Measurements from ENCODE around the gene PEX13. TPM values are rescaled to one million over a fixed set of nuclear protein-coding genes. Genes with fewer than 3 reads are reported as not detected.
A peak's percentile ranks its signal among the peaks of the same experiment; 100 is the strongest.
"Not testable (repeated sequence)": the region's sequence is repeated elsewhere in the genome, so short reads cannot be mapped to it uniquely, and the experiment has no call there.

The PEX13 gene
- total RNA-seq, 1 donor from 2014 or later: 22.3 TPM

DNA sequence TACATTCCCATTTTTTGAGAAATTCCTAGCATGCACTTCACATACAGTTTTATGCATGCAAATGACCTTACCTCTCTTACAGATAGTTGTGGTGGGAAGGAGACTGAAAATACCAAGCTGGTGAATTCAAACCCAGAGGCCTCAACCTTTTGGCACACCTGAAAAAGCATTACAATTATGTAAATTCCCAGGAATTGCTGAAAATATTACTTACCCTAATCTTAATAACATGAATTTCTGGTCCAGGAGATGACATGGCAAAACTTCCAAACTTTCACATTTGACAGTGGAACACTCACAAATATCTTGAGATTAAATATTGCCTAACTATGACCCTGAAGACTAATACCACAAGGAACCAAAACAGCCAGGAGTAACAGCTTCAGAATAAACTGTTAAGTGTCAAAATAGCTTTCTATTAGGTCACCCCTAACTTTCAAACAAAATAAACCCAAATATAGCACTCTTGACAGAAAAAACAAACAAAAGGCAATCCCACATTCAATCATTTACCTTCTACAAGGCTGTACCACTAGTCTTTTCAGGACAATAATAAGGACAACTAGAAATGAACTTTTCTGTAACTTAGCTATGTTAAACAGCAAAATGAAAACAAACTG lies 10.9 kb upstream of the PEX13 start:
- DNase-seq (ENCODE audit: low spot score): no peak
- ATAC-seq: no peak

GRCh38 chr2:61009355-61009754 lies 8.2 kb upstream of the PEX13 start:
- no peak for ATAC-seq
- DNase-seq (ENCODE audit: low spot score): no peak

DNA sequence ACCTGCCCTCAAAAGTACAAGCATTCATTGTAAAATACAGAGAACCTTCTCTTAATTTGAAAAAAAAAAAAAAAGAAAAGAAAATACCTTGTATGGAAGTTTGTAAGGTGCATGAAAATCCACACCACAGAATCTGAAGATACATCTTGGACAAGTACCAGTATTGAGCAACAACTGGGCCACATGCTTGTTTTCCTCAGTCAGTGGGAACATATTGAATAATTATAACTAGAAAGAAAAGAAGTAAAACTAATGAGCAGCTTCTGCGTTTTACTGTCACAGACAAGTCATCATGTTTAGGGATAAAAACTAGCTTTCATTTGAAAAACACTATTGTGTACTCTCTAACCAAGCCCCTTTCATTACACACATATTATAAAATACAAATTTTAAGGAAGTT lies 5.8 kb upstream of the PEX13 start:
- peak; percentile 61 for ATAC-seq
- DNase-seq (ENCODE audit: low spot score): no peak

GRCh38 chr2:61012303-61012702 lies 5.2 kb upstream of the PEX13 start:
- not testable (repeated sequence) for ATAC-seq; DNase-seq (ENCODE audit: low spot score)

- no peak for DNase-seq (ENCODE audit: low spot score)
- ATAC-seq: no peak
Measured at GRCh38 chr2:61013382-61013781, 4.1 kb upstream of the PEX13 start.

GRCh38 chr2:61014763-61015162 lies 2.8 kb upstream of the PEX13 start:
- no peak for ATAC-seq
- no peak for DNase-seq (ENCODE audit: low spot score)

GRCh38 chr2:61015976-61016375 lies 1.5 kb upstream of the PEX13 start:
- ATAC-seq (no peak), DNase-seq (ENCODE audit: low spot score) (no peak)

GRCh38 chr2:61016392-61017002 lies 1.0 kb upstream of the PEX13 start:
- no peak for ATAC-seq

GRCh38 chr2:61017003-61017555 lies 441 bp upstream of the PEX13 start:
- DNase-seq (ENCODE audit: low spot score) (peak; percentile 81), ATAC-seq (peak; percentile 81)

More at GRCh38 chr2:61016392-61017002, 1.0 kb upstream of the PEX13 start:
- no peak for DNase-seq (ENCODE audit: low spot score)

DNA sequence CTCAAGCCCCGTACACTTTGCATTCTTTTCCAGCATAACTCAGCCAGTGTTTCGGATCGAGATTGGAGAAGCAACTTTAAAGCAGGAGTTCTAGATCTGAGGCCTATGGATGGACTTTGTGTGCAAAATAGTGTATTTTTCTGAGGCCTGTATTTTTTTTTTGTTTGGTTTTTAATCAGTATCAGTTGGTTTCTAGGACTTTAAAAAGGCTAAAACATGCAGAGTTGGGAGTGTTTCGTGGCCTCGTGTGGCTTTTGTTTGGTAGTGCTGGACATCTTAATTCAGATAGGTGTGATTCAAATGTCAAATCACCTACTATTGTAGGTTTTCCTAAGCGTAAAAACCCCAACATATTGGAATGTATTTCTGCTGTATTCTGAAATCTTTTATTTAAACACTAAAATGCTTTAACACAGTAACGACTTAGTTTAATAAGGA lies 817 bp downstream of the PEX13 start:
- ATAC-seq: peak; percentile 1

GRCh38 chr2:61018798-61019197 lies 1.3 kb downstream of the PEX13 start:
- DNase-seq (ENCODE audit: low spot score) (no peak), ATAC-seq (no peak)

More for the DNA sequence above, 817 bp downstream of the PEX13 start:
- DNase-seq (ENCODE audit: low spot score): no peak

GRCh38 chr2:61021228-61021660 lies 3.7 kb downstream of the PEX13 start:
- no peak for ATAC-seq

GRCh38 chr2:61023670-61024069 lies 6.2 kb downstream of the PEX13 start:
- ATAC-seq (no peak), DNase-seq (ENCODE audit: low spot score) (no peak)

More at GRCh38 chr2:61021228-61021660, 3.7 kb downstream of the PEX13 start:
- DNase-seq (ENCODE audit: low spot score): no peak

DNA sequence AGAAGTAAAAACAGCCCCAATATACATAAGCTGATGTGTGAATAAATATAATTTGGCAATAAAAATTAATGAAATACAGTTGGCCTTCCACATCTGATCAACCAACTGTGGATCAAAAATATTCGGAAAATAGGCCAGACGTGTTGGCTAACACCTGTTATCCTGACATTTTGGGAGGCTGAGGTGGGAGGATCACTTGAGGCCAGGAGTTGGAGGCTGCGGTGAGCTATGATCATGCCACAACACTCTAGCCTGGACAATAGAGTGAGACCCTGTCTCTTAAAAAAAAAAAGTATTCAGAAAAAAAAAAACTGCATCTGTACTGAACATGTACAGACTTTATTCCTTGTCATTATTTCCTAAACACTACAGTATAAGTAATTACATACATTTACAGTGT lies 12.0 kb downstream of the PEX13 start:
- no peak for ATAC-seq
- DNase-seq (ENCODE audit: low spot score): no peak

DNA sequence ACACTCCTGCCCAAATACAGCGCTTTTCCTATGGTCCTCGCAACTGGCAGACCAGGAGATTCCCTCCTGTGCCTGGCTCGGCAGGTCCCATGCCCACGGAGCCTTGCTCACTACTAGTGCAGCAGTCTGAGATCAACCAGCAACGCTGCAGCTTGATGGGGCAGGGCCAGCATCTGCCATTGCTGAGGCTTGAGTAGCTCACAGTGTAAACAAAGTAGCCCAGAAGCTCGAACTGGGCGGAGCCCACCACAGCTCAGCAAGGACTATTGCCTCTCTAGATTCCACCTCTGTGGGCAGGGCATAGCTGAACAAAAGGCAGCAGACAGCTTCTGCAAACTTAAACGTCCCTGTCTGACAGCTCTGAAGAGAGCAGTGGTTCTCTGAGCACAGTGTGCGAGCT lies 17.1 kb downstream of the PEX13 start:
- ATAC-seq; DNase-seq (ENCODE audit: low spot score): not testable (repeated sequence)

- not testable (repeated sequence) for ATAC-seq; DNase-seq (ENCODE audit: low spot score)
Measured at GRCh38 chr2:61036643-61037042, 19.1 kb downstream of the PEX13 start.

- DNase-seq (ENCODE audit: low spot score) (no peak), ATAC-seq (no peak)
Measured at GRCh38 chr2:61042807-61043206, 25.3 kb downstream of the PEX13 start.

GRCh38 chr2:61044636-61045035 lies 27.1 kb downstream of the PEX13 start:
- no peak for DNase-seq (ENCODE audit: low spot score)

GRCh38 chr2:61045226-61045625 lies 27.7 kb downstream of the PEX13 start:
- DNase-seq (ENCODE audit: low spot score) (no peak), ATAC-seq (no peak)

More at GRCh38 chr2:61044636-61045035, 27.1 kb downstream of the PEX13 start:
- no peak for ATAC-seq

DNA sequence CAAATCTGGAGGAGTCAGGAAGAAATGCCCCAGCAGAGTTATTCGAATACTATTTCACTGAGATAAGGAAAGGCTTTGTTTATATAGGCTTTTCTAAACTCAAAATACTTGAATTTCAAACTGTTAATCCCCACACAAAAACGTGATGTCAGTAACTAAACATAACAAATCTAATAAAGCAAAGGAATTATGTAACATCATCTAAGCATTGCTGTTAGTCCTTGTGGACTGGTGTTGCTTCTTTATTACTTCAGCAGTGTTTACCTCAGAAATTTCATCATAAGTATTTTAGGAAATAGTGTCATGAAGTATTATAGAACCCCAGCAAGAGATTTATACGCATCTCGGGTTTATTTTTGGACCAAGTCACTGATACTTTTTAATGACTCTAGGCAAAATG lies 28.5 kb downstream of the PEX13 start:
- ATAC-seq (no peak), DNase-seq (ENCODE audit: low spot score) (no peak)

- ATAC-seq (no peak), DNase-seq (ENCODE audit: low spot score) (no peak)
Measured at GRCh38 chr2:61055557-61055956, 38.0 kb downstream of the PEX13 start.

- no peak for DNase-seq (ENCODE audit: low spot score)
- no peak for ATAC-seq
Measured at GRCh38 chr2:61057562-61057961, 40.0 kb downstream of the PEX13 start.
